Nephron (organoid): Measurements from ENCODE around the gene FTCD.

ENCODE experiments used
- H3K27ac Mint-ChIP-seq, 3 experiments: 2 replicates each; pipeline ENCODE4 v1.8.0; 2020; ENCODE audit warnings: mixed read lengths in 3 of 3, mild to moderate bottlenecking in 2 of 3, moderate library complexity in 1 of 3
- H3K27me3 Mint-ChIP-seq: 2 replicates; pipeline ENCODE4 v1.8.0; 2021; ENCODE audit warnings: low read depth, mild to moderate bottlenecking, moderate library complexity, mixed read lengths
- H3K36me3 Mint-ChIP-seq: 2 replicates; pipeline ENCODE4 v1.8.0; 2020; ENCODE audit warnings: low read depth, mixed read lengths
- H3K4me1 Mint-ChIP-seq: 2 replicates; pipeline ENCODE4 v1.8.0; 2020; ENCODE audit warnings: mixed read lengths
- H3K4me3 Mint-ChIP-seq, 3 experiments: 2 replicates each; pipeline ENCODE4 v1.8.0; 2020; ENCODE audit warnings: mild to moderate bottlenecking in 3 of 3, mixed read lengths in 3 of 3, moderate library complexity in 2 of 3
- H3K9me3 Mint-ChIP-seq: 2 replicates; pipeline ENCODE4 v1.8.0; 2020; ENCODE audit warnings: mixed read lengths
- CTCF ChIP-seq, 3 experiments: fragments of 200-600 bp; sonication (generic); IDR thresholded peaks; one replicate each; pipeline ENCODE4 v1.5.0; 2021; ENCODE audit warnings: antibody characterized with exemption in 3 of 3; ENCODE audit not compliant: unreplicated experiment in 3 of 3

Gene FTCD

GRCh38 chr21:46165098-46165497, 9.7 kb upstream of the FTCD start:
- Mint-ChIP-seq H3K27me3 (no peaks in the 10 kb centered on the region), H3K9me3 (no peaks in the 10 kb centered on the region), H3K36me3 (peaks cover 45% of the 10 kb centered on the region), H3K4me1 (peaks cover 7% of the 10 kb centered on the region), H3K27ac (no peak overlapping the region), H3K4me3 (no peak overlapping the region)
- no peak for TF ChIP-seq CTCF (IDR thresholded peaks at IDR 0.05; ENCODE audit: unreplicated experiment in 3 of 3)

- no peak overlapping the region for H3K4me3 Mint-ChIP-seq
- peaks cover 45% of the 10 kb centered on the region for H3K36me3 Mint-ChIP-seq
- no peak for TF ChIP-seq CTCF (IDR thresholded peaks at IDR 0.05; ENCODE audit: unreplicated experiment in 3 of 3)
- no peaks in the 10 kb centered on the region for H3K9me3 Mint-ChIP-seq
- H3K27ac Mint-ChIP-seq: peak overlapping the region in 1 of 3 experiments; percentile 7
- H3K27me3 Mint-ChIP-seq: no peaks in the 10 kb centered on the region
- H3K4me1 Mint-ChIP-seq: peaks cover 7% of the 10 kb centered on the region
Observed at GRCh38 chr21:46163380-46163779, 8.0 kb upstream of the FTCD start.

DNA sequence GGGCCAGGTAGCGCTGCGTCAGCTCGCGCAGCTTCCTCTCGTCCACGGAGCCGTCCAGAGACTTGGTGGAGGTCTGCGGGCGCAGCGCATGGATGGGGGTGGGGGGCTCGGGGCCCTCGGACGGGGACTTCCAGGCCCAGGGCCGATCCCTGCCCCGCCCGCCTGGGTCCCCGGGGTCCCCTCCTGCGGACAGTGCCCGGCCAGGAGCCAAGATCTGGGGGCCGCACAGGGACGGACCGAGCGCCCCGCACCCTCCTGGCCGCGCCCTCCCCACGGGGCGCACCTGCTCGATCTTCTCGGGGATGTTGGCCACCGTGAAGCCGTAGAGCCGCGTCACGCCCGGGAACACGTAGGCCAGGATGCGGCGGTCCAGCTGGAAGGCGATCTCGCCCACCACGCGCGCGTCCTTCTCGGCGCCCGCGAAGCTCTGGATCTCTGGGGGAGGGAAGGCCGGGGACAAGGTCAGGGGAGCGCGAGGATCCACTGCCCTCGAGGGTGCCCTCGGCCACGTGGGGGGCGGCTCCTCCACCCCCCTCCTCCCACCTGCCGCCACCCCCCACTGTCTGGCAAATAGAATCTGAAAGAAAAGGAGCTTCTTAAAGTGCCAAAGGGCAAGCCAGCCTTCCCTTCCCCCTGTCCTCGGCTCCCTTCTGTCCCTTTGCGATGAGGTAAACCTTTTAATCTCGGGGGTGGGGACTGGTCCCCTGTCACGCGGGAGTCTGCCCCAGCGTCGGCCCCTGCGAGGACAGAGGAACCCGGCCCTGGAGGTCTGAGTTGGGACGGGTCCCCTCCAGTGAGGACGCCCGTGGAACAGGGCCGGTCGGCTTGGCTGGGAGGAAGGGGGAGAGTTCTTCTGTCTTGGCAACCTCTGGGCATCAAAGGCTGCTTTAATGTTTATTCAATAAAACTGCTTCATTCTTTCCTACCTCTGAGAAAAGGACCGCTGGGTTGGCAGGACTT, 6.5 kb upstream of the FTCD start:
- H3K27me3 Mint-ChIP-seq: no peaks in the 10 kb centered on the region
- peaks cover 7% of the 10 kb centered on the region for H3K4me1 Mint-ChIP-seq
- no peak overlapping the region for H3K27ac Mint-ChIP-seq
- no peaks in the 10 kb centered on the region for H3K9me3 Mint-ChIP-seq
- H3K4me3 Mint-ChIP-seq: no peak overlapping the region
- no peak for TF ChIP-seq CTCF (IDR thresholded peaks at IDR 0.05; ENCODE audit: unreplicated experiment in 3 of 3)
- H3K36me3 Mint-ChIP-seq: peaks cover 38% of the 10 kb centered on the region

DNA sequence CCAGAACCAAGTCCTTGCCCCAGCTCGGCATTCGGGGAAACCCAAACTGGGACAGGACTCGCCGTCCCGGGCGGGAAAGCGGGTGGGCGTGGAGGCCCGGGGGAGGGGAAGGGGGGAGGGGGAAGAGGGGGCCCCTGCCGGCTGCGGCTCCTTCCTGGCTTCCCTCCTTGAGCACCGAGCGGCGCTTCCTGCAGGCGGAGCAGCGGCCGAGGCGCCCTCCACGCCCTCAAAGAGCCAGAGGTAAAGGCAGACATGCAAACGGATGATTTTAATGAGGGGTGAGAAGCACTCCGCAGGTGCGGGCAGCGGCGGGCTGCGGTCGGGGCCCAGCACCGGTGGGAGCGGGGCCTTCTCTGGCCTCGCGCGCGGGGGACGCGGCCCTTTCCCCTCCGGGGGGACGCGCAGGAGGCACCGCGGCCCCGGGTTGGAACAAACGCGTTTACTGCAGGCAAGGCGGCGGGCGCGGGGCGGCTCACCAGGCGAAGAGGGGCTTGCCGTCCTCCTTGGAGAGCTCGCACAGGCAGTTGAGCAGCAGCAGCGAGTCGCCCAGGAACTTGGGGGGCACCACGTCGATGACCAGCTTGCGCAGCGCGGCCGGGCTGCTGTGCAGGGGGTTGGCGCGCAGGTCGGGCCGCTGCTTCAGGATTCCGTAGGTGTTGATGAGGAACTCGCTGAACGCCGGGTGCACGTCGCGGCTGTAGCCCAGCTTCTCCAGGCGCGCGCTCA, 5.7 kb upstream of the FTCD start:
- no peaks in the 10 kb centered on the region for H3K27me3 Mint-ChIP-seq
- no peak overlapping the region for H3K27ac Mint-ChIP-seq
- no peak overlapping the region for H3K4me3 Mint-ChIP-seq
- no peak for TF ChIP-seq CTCF (IDR thresholded peaks at IDR 0.05; ENCODE audit: unreplicated experiment in 3 of 3)
- H3K9me3 Mint-ChIP-seq: no peaks in the 10 kb centered on the region
- H3K4me1 Mint-ChIP-seq: peaks cover 7% of the 10 kb centered on the region
- peaks cover 33% of the 10 kb centered on the region for H3K36me3 Mint-ChIP-seq

DNA sequence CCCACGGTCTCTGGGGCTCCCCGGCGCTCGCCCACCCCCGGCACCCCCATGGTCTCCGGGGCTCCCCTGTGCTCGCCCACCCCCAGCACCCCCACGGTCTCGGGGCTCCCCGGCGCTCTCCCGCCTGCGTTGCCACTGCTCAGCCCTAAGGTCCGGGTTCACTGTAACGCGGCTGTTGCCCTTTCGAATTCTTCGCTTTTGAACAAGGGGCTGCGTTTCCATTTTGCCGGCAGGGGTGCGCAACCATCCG, 5.2 kb upstream of the FTCD start:
- H3K27ac Mint-ChIP-seq: no peak overlapping the region
- no peaks in the 10 kb centered on the region for H3K9me3 Mint-ChIP-seq
- H3K4me1 Mint-ChIP-seq: peaks cover 7% of the 10 kb centered on the region
- peaks cover 31% of the 10 kb centered on the region for H3K36me3 Mint-ChIP-seq
- TF ChIP-seq CTCF (IDR thresholded peaks at IDR 0.05; ENCODE audit: unreplicated experiment in 3 of 3): no peak
- no peaks in the 10 kb centered on the region for H3K27me3 Mint-ChIP-seq
- no peak overlapping the region for H3K4me3 Mint-ChIP-seq
